Measurements from ENCODE around the gene ATF7. TPM values are rescaled to one million over a fixed set of nuclear protein-coding genes. Genes with fewer than 3 reads are reported as not detected.
A peak's percentile ranks its signal among the peaks of the same experiment; 100 is the strongest.
"Not testable (repeated sequence)": the region's sequence is repeated elsewhere in the genome, so short reads cannot be mapped to it uniquely, and the experiment has no call there.

Gene ATF7
- total RNA-seq, 1 donor from 2014 or later: 33.5 TPM

DNA sequence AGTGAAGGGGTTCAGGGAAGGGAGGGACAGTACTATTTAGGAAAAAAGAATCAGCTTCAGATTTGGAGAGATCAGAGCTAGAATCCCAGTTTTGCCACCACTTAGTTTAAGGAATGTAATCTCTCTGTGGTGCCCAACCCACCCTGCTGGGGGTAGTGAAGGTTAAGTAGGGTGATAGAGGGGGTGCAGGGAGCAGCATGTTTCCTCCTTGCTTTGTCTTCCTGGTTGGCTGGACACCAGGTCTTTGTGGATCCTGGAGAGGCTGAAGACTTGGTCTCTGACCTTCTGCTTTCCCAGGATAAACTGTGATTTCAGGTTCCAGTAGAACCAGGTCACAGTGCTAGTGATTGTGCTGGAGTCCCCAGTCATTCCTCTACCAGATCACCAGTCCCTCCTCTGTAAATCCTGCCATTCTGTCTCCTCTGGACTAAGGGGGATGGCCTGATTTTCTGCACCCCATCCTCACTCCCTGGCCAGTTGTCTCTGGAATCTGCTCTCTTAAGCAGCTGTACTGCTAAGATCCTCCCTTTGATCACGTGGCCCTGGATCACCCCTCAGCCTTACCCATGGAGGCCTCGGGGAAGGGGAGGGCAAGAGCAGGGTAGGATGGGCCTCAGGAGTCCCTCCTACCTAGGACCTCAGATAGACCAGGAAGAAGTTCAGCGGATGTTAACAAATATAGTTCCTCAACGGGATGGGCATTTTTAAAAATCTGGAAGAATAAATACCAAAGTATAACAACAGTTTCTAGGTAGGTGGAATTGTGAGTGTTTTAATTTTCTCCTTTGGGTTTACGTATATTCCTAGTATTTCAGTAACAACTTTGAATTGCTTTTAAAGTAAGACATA is 130.1 kb downstream of the ATF7 start:
- intact Hi-C loops (cut with DNase I): no loop called here
- no peak for DNase-seq (ENCODE audit: low spot score)

DNA sequence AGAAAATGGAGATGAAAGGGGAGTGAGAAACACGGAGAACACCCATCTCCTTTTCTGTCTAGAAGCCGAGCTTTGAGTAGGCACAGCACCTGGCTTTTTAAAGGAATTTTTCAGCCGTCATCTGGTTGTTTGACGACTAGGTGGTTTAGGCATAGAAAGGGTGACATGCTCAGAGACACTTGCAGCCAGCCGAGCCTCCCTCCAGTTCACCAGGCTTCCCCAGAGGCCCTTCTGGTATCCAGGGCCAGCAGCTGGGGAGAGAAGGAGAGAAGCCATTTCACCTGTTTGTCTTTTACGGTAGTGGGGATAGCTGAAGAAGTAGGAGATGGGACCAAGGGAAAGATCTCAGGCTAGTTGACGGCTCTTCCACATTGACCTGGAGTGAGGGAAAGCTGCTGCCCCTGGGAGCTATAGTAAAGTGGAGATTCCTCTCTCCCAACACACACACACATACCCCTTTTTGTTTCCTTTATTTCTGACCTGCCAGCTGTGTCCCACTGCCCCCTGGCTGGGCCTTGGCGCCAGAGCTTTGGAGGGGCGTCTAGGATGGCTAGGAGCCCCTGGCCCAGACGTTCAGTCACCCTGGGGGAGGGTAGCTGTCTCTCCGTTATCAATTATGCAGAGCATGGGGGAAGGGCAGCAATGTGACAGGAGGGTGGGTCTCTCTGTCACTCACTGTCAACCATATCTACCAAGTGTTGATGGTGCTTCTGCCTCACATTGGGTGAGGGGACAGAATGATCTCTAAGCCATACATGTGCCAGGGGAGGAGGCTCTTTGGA is 132.4 kb downstream of the ATF7 start:
- DNase-seq (ENCODE audit: low spot score): no peak
- intact Hi-C loops (cut with DNase I): no loop called here

DNA sequence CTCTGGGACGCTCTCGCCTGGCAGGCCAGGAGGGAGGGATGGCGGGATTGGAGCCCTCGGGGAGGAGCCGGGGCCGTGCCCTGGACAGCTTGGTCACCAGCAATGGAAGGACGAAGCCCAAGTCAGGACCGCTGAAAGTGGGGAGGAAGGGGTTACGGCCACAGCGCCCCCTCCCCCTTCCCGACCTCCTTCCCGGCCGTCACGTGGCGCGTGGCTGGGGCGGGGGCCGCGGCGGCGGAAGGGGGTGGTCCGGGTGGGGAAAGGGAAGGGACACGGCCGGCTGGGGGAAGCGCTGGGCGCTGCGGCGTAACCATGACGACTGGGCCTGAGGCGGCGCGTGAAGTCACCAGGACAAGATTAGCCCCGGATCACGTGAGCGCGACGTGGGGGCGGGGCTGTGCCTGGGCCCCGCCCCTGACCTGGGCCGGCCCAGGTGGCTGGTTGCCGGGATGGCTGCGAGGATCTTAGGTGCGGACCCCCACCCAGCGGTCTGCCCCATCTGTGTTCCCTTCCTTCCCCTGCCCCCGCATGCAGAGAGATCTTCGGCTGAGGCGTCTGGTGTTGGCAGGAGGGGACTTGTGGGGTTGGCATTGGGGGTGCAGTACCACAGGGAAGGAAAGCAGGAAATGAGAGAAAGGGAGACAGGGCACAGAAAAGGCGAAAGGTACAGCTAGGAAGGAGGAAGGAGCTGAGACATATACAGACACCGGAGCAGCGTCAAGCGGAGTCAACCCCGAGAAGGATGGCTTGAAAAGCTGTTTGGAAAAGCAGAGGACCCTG is 133.2 kb downstream of the ATF7 start:
- intact Hi-C loops (cut with DNase I): no loop called here
- DNase-seq (ENCODE audit: low spot score): peak; percentile 98

DNA sequence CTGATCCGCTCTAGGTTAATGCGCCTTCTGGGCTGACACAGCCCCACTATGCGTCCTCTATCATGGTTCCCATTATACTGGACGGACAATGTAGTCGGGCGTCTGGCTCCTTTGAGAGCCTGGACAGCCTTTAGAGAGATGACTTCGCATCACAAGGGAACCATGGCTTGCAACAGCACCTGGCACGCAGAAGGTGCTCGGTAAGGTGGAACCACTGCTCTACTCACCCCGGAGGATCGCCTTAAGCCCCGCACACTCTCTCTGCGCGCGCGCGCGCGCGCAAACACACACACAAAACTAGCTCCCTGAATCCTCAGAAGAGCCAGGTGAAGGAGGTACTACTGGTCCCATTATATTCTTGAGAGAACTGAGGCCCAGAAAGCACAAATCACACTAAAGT is 134.0 kb downstream of the ATF7 start:
- intact Hi-C loops (cut with DNase I): no loop called here
- no peak for DNase-seq (ENCODE audit: low spot score)

DNA sequence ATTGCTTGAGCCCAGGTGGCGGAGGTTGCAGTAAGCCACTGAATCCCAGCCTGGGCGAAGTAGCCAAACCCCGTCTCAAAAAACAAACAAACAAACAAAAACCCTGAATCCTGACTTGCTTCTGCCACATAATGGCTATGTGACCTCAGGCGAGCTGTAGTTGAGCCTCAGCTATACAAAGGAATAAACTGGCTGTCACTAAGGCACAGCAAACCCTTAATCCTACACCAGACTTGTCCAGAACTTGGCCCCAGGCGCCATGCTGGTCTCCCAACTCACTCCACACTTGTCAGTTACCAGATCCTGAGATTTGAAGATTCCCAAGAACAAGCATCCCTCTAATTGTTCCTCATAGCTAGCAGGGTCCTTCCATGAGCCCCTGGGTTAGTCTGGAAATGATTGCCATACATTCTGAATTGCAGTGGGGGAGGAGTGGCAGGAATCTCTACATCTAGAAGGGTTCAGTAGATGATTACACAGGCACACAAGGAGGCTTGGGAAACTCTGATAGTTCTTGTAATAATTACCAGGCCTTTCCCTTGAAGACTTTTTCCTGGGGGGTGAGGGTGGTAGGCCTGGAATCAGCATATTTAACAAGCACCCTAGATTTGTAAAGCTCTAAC is 136.8 kb downstream of the ATF7 start:
- intact Hi-C loops (cut with DNase I): no loop called here
- no peak for DNase-seq (ENCODE audit: low spot score)

DNA sequence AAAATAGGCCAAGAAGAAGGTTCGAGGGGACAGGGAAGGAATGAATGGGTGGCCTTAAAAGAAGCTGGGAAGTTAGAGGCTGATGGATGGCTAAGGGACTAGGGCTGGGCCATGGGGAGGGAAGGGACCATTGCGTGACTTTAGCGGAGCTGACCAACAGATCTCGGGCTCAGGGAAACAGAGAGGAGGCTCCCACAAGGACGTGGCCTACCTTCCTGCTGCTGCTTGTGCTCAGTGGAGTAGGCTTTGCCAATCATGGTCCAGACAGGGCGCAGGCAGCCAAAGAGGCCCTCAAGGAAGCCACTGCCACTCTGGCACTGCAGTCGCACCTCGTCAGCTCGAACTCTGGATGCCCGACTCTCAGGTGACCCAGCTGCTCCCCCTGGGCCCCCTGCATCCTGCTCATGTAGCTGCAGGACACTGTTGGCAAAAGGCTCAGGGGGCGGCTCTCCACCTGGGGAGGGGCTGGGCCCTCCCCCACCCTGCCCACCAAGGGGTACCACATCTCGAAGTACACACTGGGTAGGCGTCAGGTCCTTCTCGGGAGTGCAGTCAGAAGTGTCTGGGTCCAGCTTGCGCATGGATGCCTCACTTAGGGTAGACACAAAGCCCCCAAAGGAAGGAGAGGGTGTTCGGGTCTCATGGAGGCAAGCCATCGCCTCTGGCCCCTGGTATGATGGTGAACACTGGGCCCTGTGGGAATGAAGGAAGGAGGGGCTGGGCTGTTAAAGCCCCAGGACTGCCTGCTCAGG is 139.3 kb downstream of the ATF7 start:
- intact Hi-C loops (cut with DNase I): no loop called here
- DNase-seq (ENCODE audit: low spot score): peak; percentile 70

DNA sequence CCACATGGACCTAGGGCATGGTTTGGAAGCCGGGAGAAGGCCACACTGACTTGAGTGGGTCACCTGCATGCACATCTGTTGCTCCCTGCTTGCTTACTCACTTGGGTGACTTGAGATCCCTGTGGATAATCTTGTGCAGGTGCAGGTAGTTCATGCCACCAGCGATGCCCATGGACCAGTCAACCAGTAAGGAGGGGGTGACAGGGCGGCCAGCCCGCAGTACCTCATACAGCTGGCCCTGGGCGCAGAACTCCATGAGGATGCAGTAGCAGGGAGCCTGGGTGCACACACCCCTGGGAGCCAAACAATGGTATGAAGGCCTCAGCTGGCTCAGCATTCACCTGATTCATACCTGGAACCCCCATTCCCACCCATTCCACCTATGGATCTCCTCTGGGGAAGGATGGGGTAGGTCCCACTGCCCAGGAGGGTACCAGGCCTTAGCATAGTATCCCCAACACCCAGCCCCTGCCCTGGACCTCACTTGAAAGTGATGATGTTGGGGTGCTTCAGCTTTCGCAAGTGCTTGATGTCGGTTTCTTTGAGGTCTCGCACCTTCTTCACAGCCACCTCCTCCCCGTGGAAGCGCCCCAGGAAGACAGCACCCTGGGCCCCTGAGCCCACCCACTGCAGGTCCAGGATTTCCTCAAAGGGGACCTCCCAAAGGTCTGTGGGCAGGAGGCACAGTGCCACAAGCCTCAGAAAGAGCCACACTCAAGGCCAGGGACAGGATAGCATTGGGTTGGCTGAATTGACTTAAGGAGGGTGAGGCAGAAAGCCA is 140.0 kb downstream of the ATF7 start:
- DNase-seq (ENCODE audit: low spot score): no peak
- intact Hi-C loops (cut with DNase I): no loop called here

DNA sequence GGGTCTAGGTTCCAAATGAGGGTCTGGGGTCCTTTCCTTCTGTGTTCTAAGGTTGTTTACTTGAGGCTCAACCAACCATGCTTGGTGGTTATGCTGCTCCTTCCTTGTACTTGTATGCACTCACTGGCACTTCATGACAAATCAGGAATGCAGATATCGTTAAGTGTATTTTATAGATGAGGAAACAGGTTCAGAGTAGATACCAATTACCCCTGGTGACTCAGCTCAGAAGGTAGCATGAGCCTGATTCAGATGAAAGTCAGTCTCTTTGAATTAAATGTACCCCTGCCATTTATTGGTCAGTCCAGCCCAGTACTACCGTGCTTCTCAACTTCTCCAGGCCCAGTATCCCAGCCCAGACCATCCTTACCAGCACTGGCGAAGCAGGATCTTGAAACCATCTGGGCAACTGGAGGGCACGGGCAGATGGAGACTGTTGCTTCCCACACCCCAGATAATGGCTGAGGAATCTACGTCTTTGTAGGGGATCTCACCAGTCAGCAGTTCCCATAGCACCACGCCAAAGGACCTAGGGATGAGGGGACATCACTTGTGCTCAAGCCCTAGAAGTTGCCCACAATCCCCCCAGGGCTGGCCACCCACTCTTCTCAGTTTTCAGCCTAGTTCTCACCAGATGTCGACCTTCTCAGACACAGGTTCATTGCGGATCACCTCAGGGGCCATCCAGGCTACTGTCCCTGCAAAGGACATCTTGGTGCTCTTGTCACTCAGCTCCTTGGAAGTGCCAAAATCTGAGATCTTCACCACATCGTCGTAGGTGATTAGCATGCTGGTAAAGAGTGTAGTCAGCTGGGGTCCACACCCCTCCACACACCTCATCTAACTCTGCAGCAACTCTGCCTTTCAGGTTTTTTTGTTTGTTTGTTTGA is 141.3 kb downstream of the ATF7 start:
- intact Hi-C loops (cut with DNase I): no loop called here
- no peak for DNase-seq (ENCODE audit: low spot score)

DNA sequence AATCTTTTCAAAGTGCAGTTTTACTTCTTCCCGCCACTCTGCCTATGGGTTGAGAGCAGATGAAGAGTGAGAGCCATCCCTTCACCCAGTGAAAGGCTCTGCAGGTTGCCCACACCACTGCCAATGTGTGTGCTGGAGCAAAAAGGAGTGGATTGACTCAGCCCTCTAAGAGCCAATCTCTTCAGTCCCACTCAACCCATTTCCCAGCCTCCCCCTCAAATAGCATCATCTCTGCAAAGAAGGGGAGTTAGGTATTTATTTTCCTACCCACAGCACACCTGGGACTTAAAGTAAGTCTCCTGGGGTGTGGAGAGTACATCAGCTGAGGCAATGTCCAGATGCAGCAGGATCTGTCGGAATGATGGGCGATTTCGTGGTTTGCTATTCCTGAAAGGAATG is 142.2 kb downstream of the ATF7 start:
- no peak for DNase-seq (ENCODE audit: low spot score)
- intact Hi-C loops (cut with DNase I): no loop called here

DNA sequence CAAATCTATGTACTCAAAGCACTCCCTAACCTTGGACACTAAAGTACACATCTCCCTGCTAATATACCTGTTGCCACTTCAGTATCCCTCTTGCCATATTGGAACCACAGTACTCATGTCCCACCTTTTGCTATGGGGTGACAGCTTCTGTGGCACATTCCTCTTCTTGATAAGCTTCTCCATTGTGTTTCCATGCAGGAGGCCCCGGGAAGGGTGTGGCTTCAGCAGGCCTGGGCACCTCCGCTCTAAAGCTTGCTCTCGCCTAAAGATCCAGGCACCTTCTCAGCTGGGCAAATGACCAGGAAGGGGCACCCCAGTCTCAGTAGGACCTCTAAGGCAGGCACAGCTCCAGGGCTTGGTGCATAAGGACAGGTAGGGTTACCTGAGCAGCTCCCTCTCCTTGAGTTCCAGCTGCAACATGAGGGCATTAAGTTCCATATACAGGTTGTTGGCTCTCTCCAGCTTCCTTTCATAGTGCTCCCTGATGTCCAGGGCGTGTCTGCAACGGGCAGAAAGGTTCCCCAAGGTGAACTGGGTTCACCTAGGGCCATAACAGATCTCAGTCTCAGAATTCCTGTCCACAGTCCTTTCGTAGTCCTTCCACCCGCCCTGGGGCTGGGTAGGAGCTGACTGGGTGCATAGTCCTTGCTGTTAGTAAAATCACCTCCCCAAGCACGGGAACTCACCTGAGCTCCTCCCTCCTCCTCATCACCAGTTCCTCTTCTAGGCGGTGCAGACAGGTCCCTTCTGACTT is 142.8 kb downstream of the ATF7 start:
- no peak for DNase-seq (ENCODE audit: low spot score)

DNA sequence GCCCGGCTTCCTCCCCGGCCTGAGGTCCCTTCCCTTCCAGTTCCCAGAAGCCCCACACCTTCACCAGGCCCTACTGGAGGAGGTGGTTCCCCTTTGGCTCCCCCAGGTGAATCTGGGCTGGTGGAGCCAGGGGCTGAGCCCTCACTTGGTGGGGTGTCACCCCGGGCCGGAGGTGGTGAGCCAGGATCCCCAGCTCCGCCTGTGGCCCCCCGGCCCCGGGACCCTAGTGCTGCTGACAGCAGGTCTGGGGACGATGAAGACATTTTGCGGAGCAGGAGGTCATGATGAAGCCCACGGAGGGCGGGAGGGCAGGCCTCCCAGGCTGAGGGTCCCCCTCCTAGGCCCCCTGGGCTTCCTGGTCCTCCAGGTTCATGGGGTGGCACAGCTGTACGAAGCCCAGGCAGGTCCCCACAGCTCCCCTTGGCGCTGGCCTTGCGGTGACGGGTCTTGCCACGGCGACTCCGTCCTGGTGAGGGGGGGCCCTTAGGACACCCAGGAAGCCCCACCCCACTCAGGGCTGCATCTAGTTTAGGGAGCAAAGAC is 143.5 kb downstream of the ATF7 start:
- intact Hi-C loops (cut with DNase I): no loop called here
- DNase-seq (ENCODE audit: low spot score): no peak

More for the DNA sequence above, 142.8 kb downstream of the ATF7 start:
- intact Hi-C loops (cut with DNase I): no loop called here

DNA sequence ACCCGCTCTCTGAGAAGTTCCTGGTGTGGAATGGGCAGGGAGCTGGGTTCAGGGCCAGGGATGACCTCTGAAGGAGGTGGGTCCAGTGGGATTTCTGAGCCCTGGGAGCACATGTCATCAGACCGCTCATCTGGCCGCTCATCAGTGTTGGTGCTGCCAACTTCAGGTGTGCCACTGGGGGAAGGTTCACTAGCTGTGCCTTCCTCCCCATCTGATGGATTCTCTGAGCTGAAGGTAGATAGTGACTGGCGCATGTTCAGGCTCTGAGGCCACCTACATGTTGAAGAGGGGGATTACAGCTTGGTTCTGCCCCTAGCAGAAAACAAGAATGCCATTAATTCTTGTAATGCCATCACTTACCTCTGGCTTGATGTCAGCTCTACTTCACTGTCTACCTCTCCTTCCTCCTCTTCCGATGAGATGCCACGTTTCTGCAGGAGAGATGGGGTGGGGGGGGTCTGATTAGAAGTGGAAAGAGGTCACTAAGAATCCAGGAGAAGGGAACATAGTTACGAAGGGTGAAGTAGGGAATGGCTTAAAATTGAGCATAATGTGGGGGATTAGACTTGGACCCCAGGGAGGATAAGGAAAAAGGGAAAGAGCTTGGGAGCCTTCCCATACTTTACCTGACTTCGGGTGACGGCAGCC is 144.1 kb downstream of the ATF7 start:
- no peak for DNase-seq (ENCODE audit: low spot score)

DNA sequence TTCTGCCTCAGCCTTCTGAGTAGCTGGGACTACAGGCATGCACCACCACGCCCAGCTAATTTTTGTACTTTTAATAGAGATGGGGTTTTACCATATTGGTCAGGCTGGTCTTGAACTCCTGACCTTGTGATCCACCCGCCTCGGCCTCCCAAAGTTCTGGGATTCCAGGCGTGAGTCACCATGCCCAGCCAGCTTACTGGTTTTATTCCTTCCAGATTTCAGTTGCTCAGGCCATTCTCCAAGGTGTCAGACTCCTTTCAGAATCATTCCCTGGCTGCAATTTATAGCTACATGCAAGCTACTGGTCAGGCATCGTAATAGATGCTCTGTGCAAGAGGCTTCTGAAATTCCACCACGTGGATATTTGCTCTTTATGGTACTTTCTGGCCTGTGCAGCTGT is 144.7 kb downstream of the ATF7 start:
- DNase-seq (ENCODE audit: low spot score); intact Hi-C loops (cut with DNase I): not testable (repeated sequence)

More for the DNA sequence above, 144.1 kb downstream of the ATF7 start:
- intact Hi-C loops (cut with DNase I): no loop called here

DNA sequence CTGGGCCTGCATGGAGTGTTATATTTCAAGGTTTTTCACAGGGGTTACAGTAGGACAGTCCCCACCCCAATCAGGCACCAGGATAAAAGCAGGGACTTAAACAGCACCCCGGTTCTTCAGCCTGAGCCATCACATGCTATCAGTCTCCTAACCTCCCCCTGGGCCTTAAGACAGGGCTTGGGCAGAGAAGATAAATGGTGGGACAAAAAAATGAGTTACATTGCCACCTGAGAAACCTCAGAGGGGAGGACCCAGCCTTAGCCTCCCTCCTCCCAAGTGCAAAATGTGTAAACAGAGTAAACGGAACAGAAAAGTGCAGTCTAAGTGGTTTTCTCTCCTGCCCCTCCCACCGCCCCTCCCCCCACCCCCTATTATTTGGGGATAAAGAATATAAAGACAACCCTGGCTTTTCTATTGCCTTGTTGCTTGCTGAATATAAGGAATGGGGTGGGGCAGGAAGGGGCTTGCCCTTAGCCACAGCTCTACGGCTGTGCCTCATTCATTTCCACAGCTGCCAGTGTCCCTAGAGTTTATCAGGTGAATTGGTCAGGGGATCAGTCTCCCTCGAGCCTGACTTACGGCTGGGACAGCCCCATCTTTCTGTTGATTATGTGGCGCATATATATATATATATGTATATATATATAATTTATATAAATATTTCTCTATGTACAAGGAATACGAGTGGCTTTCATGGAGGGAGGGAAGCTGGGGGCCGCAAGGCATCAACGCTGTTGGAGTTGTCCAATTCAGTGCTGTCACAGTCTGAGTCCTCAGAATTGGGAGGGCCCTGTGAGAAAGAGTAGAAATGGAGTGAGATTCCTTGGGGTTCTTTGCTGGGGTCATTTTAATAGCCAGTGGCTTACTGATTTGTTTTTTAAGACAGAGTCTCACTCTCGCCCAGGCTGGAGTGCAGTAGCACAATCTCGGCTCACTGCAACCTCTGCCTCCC is 145.4 kb downstream of the ATF7 start:
- intact Hi-C loops (cut with DNase I): no loop called here
- no peak for DNase-seq (ENCODE audit: low spot score)

DNA sequence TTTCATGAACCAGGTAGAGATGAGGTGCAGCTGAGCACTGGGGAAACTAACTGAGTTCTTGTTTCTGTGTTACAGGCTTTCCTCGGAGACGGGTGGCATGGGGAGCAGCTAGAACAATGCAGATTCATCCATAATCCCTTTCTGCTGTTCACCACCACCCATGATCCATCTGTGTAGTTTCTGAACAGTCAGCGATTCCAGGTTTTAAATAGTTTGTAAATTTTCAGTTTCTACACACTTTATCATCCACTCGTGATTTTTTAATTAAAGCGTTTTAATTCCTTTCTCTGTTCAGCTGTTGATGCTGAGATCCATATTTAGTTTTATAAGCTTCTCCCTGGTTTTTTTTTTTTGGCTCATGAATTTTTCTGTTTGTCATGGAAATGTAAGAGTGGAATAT is 146.9 kb downstream of the ATF7 start:
- intact Hi-C loops (cut with DNase I): no loop called here
- no peak for DNase-seq (ENCODE audit: low spot score)

All from cardiac septum (tissue), 1 donor.